AG08395 (cell line): Measurements from ENCODE around the gene SLC41A3.
"Not testable (repeated sequence)": the region's sequence is repeated elsewhere in the genome, so short reads cannot be mapped to it uniquely, and the experiment has no call there.

Source experiments
- DNase-seq: peaks from one replicate; pipeline ENCODE4 v3.0.0; 2012; ENCODE audit warnings: mixed read lengths, low spot score

The SLC41A3 gene

GRCh38 chr3:125958511-125959316 is 125.2 kb downstream of the SLC41A3 start:
- DNase-seq = no peak

GRCh38 chr3:125957674-125958510 is 126.0 kb downstream of the SLC41A3 start:
- no peak for DNase-seq

GRCh38 chr3:125957020-125957419 is 126.9 kb downstream of the SLC41A3 start:
- DNase-seq = not testable (repeated sequence)
